Bronchial epithelial cell (primary cell): ENCODE measurements around the gene RER1. TPM values are rescaled to one million over a fixed set of nuclear protein-coding genes. Genes with fewer than 3 reads are reported as not detected.

Source experiments
- DNase-seq: peaks from one replicate; pipeline ENCODE4 v3.0.0-alpha.2; 2010; ENCODE audit warnings: low read depth
- FAIRE-seq: peaks from 2 replicates; lab custom pipeline; 2011; peaks lifted over from hg19 to GRCh38; lab: Jason Lieb, UNC
- H3K27me3 ChIP-seq: 2 replicates; pipeline ENCODE4 v1.5.1; 2011; ENCODE audit warnings: low read length; ENCODE audit not compliant: control insufficient read depth, insufficient read depth
- H3K36me3 ChIP-seq: 2 replicates; pipeline ENCODE4 v1.5.1; 2011; ENCODE audit warnings: low read length; ENCODE audit not compliant: control insufficient read depth, insufficient read depth
- H3K4me3 ChIP-seq: 2 replicates; pipeline ENCODE4 v1.5.1; 2011; ENCODE audit warnings: mild to moderate bottlenecking, low read depth, low read length, control low read depth
- total RNA-seq: library from RNA; depleted of rRNA; stranded (reverse); fragments of >200 nt; gene quantifications from 2 replicates; pipeline ENCODE4 v1.2.1, GENCODE V29; 2014
- TF ChIP-seq, protein P1 (sequence below): IDR thresholded peaks from 2 replicates; pipeline ENCODE4 v1.5.1; 2011; ENCODE audit warnings: mild to moderate bottlenecking, moderate library complexity, low read length, control low read depth, inconsistent platforms; ENCODE audit not compliant: insufficient read depth, severe bottlenecking

Gene RER1
- total RNA-seq, 1 donor from 2014 or later, result 94.8 TPM

DNA sequence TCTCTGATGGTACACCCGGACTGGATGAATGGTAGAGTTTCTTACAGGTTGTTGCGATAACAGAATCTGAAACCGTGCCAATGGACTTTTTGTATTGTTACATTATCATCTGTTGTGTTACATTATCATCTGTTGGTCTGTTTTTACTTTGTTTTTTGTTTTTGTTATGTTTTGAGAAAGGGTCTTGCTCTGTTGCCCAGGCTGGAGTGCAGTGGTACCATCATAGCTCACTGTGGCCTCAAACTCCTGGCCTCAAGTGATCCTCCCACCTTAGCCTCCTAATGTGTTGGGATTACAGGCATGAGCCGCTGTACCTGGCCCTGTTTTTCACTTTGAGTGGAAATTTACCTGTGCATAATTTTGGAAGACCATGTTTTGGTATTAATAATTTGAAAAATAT is 30.9 kb downstream of the RER1 start:
- Histone ChIP-seq H3K27me3 (peaks cover 1% of the 10 kb centered on the region), H3K4me3 (no peak overlapping the region), H3K36me3 (no peaks in the 10 kb centered on the region)
- TF ChIP-seq, protein P1, sequence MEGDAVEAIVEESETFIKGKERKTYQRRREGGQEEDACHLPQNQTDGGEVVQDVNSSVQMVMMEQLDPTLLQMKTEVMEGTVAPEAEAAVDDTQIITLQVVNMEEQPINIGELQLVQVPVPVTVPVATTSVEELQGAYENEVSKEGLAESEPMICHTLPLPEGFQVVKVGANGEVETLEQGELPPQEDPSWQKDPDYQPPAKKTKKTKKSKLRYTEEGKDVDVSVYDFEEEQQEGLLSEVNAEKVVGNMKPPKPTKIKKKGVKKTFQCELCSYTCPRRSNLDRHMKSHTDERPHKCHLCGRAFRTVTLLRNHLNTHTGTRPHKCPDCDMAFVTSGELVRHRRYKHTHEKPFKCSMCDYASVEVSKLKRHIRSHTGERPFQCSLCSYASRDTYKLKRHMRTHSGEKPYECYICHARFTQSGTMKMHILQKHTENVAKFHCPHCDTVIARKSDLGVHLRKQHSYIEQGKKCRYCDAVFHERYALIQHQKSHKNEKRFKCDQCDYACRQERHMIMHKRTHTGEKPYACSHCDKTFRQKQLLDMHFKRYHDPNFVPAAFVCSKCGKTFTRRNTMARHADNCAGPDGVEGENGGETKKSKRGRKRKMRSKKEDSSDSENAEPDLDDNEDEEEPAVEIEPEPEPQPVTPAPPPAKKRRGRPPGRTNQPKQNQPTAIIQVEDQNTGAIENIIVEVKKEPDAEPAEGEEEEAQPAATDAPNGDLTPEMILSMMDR, result no peak
- FAIRE-seq, result no peak
- no peak for DNase-seq

DNA sequence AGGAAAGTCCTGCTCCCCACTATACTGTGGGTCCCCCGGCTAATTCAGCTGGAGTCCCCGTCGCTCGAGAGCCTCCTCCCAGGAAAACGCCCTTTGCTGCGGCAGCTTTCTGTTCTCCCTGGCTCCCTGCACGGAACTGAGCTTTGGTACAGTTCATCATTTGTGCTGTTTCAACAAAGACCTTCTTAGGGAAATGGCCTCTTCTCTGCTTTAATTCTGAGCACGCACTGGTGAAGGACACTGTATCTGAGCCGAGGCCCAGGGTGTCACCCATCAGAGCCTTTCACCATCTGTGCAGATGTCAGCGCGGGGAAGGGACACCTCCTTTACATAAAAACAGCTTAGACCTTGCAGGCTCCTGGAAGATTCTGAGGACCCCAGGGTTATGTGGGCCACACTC is 34.3 kb downstream of the RER1 start:
- H3K4me3 ChIP-seq, result no peak overlapping the region
- no peaks in the 10 kb centered on the region for H3K27me3 ChIP-seq
- TF ChIP-seq, protein P1, result no peak
- no peak for FAIRE-seq
- DNase-seq, result no peak
- peaks cover 5% of the 10 kb centered on the region for H3K36me3 ChIP-seq

DNA sequence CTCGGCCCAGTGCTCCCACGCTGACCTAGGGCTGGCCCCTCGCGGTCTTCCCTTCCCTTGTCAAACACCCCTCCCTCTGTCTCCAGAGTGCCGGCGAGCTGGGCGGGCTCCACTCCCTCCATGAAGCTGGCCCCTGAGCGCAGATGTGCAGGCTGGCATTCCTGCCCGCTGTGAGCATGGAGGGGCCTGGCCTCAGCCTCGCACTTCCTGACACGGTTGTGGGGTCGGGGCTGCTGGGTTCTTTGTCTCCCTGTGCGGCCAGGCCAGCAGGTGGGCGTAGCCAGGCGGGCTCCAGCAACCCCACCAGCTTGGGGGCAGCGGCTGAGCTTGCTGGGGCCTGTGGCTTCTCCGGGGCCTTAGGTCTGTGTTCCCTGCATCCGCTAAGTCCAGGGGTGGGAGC is 34.9 kb downstream of the RER1 start:
- no peaks in the 10 kb centered on the region for H3K27me3 ChIP-seq
- H3K4me3 ChIP-seq, result no peak overlapping the region
- DNase-seq (no peak), FAIRE-seq (no peak)
- TF ChIP-seq, protein P1, result no peak
- peaks cover 11% of the 10 kb centered on the region for H3K36me3 ChIP-seq

DNA sequence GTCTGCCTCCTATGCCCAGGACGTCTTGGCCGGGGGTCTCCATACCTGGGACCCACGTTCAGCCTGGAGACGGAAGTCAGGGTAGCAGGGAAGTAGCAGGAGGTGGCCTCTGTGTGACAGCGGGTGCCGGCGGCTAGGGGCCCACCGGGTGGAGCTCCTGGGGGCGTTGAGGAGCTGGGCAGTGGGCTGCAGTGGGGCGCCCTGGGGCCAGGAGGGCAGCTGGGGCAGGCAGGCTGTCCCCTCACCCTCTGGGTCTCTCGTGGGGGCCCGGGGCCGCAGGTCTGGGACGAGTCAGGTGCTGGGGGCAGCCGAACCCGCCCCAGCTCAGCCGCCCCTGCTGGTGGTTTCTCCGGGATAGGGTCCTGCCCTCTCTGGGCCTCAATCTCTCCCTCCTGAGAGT is 35.4 kb downstream of the RER1 start:
- Histone ChIP-seq H3K36me3 (peaks cover 16% of the 10 kb centered on the region), H3K4me3 (no peak overlapping the region), H3K27me3 (no peaks in the 10 kb centered on the region)
- TF ChIP-seq, protein P1, result no peak
- DNase-seq, result no peak
- FAIRE-seq, result no peak

DNA sequence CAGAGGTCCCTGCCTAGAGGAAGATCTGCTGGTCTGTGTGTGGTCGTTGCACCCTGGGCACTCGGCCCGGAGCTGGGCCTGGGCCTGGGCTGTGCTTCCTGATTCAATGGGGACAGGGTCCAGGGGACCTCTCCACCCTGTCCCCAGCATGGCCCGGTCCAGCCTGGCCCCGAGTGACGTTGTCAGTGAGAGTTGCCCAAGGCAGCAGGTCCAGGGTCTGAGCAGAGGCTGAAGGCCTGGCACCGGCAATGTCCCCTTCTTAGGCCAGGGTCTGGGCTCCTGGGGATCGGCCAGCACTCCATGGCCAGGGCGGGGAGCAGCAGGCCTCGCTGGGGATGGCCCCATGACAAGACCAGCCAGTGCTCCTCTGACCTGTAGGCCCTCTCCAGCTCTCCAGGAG is 36.3 kb downstream of the RER1 start:
- Histone ChIP-seq H3K27me3 (no peaks in the 10 kb centered on the region), H3K36me3 (peaks cover 25% of the 10 kb centered on the region), H3K4me3 (no peak overlapping the region)
- FAIRE-seq, result no peak
- TF ChIP-seq, protein P1, result no peak
- no peak for DNase-seq

DNA sequence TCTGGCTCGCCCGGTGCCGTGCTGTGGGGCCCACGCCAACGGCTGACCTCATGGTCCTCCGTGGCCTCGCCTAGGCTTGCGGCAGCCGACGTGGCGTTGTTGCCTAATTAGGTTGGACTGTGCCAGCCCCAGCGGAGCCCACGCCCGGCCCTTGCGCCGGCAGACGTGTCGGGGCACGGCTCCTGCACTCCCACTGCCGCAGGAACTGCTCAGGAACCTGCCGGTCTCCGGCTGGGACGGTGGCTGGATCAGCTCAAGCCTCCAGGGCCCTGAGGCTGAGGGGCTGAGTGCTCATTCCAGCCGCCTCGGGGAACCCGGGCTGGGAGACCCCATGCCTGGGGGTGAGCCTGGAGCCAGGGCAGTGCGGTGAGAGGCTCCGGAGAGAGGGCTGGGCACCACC is 36.8 kb downstream of the RER1 start:
- H3K36me3 ChIP-seq, result peaks cover 29% of the 10 kb centered on the region
- peak overlapping the region; percentile 91 for H3K4me3 ChIP-seq
- DNase-seq, result peak; percentile 85
- FAIRE-seq, result peak; percentile 86
- TF ChIP-seq, protein P1, result no peak
- H3K27me3 ChIP-seq, result no peaks in the 10 kb centered on the region
